ENCODE data around the gene TSHZ1. TPM values are rescaled to one million over a fixed set of nuclear protein-coding genes. Genes with fewer than 3 reads are reported as not detected.

The TSHZ1 gene
- total RNA-seq, 1 experiment from 2014 or later: 7.4 TPM

DNA sequence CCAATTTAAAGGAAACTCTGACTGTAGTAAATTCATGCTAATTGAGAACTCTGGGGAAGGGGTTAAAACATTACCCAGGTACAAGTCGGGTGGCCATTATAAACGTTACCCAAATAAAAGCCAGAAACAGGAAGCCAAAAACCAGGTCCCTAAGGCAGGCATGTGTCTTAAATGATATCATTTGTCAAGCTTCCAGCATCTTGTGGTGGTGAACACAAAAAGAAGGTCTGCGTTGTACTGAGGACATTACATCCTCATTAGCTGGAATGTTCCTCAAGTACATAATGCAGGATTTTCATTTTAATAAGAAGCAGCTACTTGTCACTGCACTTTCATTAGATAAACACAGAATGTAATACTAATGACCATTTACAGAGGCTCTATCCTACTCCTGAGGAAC, 12.6 kb upstream of the TSHZ1 start:
- no peak overlapping the region for H3K4me3 ChIP-seq
- no peaks in the 10 kb centered on the region for H3K9me2 ChIP-seq (ENCODE audit: insufficient read depth)
- H4K20me1 ChIP-seq (ENCODE audit: insufficient read depth): 0 out of 2 replicates have a peak, but pooled peaks cover 4% of the 10 kb centered on the region
- no peaks in the 10 kb centered on the region for H3K4me1 ChIP-seq (replicated peaks; ENCODE audit: insufficient read depth)
- no peaks in the 10 kb centered on the region for H3F3A ChIP-seq (ENCODE audit: insufficient read depth, low read depth)
- DNase-seq: no peak
- no peak overlapping the region for H3K27ac ChIP-seq
- intact Hi-C loops (cut with micrococcal nuclease; ENCODE audit: unreplicated experiment): no loop called here
- CTCF ChIA-PET: no interaction called here
- no TSS peak for BruUV-seq (replicated peaks)
- no peaks in the 10 kb centered on the region for H3K27me3 ChIP-seq (ENCODE audit: insufficient read depth, low read depth)
- H3K79me2 ChIP-seq (ENCODE audit: low read depth): peaks cover 3% of the 10 kb centered on the region; the same call in 1 of the 2 replicates
- no peak overlapping the region for H3K4me2 ChIP-seq
- H3K36me3 ChIP-seq (ENCODE audit: low read depth): peaks cover 9% of the 10 kb centered on the region; the same call in 1 of the 2 replicates
- no peaks in the 10 kb centered on the region for H3K9me3 ChIP-seq (ENCODE audit: insufficient read depth, low read depth)
- H2AFZ ChIP-seq: no peak overlapping the region
- TF ChIP-seq EZH2 (IDR thresholded peaks at IDR 0.05; ENCODE audit: low read depth): no peak
- TF ChIP-seq, protein P1, sequence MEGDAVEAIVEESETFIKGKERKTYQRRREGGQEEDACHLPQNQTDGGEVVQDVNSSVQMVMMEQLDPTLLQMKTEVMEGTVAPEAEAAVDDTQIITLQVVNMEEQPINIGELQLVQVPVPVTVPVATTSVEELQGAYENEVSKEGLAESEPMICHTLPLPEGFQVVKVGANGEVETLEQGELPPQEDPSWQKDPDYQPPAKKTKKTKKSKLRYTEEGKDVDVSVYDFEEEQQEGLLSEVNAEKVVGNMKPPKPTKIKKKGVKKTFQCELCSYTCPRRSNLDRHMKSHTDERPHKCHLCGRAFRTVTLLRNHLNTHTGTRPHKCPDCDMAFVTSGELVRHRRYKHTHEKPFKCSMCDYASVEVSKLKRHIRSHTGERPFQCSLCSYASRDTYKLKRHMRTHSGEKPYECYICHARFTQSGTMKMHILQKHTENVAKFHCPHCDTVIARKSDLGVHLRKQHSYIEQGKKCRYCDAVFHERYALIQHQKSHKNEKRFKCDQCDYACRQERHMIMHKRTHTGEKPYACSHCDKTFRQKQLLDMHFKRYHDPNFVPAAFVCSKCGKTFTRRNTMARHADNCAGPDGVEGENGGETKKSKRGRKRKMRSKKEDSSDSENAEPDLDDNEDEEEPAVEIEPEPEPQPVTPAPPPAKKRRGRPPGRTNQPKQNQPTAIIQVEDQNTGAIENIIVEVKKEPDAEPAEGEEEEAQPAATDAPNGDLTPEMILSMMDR (conservative IDR thresholded peaks at IDR 0.05): no peak
- POLR2A ChIA-PET (ENCODE audit: unreplicated experiment): no interaction called here

DNA sequence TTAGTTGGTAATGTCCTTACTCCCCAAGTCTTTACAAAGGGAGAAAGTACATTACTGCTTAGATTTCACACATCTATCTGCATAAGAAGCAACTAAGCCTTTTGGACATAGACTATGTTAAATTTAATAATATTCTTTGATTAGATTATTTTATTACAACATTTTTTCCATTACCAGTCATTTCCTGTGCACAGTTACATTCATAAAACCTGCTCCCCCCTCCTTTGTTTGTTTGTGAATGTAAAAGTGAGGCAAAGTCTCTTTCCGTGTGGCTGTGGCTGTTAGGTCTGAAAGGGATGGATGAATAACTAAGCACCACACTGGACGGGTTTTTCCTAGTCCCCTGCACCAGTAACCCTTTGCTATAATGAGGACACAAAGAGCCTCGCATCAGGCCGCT, 11.3 kb upstream of the TSHZ1 start:
- peaks cover 9% of the 10 kb centered on the region; the same call in 1 of the 2 replicates for H3K36me3 ChIP-seq (ENCODE audit: low read depth)
- no TSS peak for BruUV-seq (replicated peaks)
- intact Hi-C loops (cut with micrococcal nuclease; ENCODE audit: unreplicated experiment): no loop called here

DNA sequence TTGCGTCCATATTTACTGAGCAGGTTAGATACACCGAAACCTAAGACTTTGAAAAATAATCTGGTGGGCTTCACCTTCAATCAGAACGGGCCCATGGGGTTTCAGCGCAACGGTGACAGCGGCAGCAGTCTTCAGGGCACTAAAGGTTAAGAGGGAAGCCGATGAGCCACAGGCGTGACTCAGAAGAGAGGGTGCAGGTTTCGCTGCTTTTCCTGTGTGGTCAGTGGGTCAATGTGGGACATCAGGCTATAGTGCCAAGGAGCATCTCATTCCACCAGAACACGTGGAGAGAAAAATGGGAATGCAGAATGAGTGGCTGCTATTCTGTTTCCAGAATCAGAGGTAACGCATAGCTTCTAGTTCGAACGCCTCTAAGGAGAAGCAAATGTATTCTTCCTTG, 10.5 kb upstream of the TSHZ1 start:
- no peak overlapping the region for H3K4me3 ChIP-seq
- H3F3A ChIP-seq (ENCODE audit: insufficient read depth, low read depth): no peaks in the 10 kb centered on the region
- no TSS peak for BruUV-seq (replicated peaks)
- no peaks in the 10 kb centered on the region for H3K9me3 ChIP-seq (ENCODE audit: insufficient read depth, low read depth)
- ChIA-PET POLR2A (ENCODE audit: unreplicated experiment) (interaction anchor here (0.6 kb wide), 1 partner anchor 115 kb away, joined by 5 read pairs; no protein-coding TSS in a partner anchor), CTCF (no interaction called here)
- no peaks in the 10 kb centered on the region for H3K27me3 ChIP-seq (ENCODE audit: insufficient read depth, low read depth)
- H4K20me1 ChIP-seq (ENCODE audit: insufficient read depth): peaks cover 11% of the 10 kb centered on the region; the same call in 1 of the 2 replicates
- H3K9me2 ChIP-seq (ENCODE audit: insufficient read depth): no peaks in the 10 kb centered on the region
- H3K27ac ChIP-seq: no peak overlapping the region
- TF ChIP-seq, protein P1 (conservative IDR thresholded peaks at IDR 0.05): no peak
- intact Hi-C loops (cut with micrococcal nuclease; ENCODE audit: unreplicated experiment): no loop called here
- H3K4me2 ChIP-seq: no peak overlapping the region
- H3K36me3 ChIP-seq (ENCODE audit: low read depth): peaks cover 9% of the 10 kb centered on the region; the same call in 1 of the 2 replicates
- H3K79me2 ChIP-seq (ENCODE audit: low read depth): peaks cover 21% of the 10 kb centered on the region
- no peak for DNase-seq
- H2AFZ ChIP-seq: no peak overlapping the region
- H3K4me1 ChIP-seq (replicated peaks; ENCODE audit: insufficient read depth): no peaks in the 10 kb centered on the region

More for the DNA sequence above, 11.3 kb upstream of the TSHZ1 start:
- no peak for DNase-seq
- POLR2A ChIA-PET (ENCODE audit: unreplicated experiment): no interaction called here
- CTCF ChIA-PET: no interaction called here
- no peaks in the 10 kb centered on the region for H3K4me1 ChIP-seq (replicated peaks; ENCODE audit: insufficient read depth)
- no peaks in the 10 kb centered on the region for H3K9me2 ChIP-seq (ENCODE audit: insufficient read depth)
- no peaks in the 10 kb centered on the region for H3K9me3 ChIP-seq (ENCODE audit: insufficient read depth, low read depth)
- H3K4me3 ChIP-seq: no peak overlapping the region
- peaks cover 16% of the 10 kb centered on the region for H3K79me2 ChIP-seq (ENCODE audit: low read depth)
- TF ChIP-seq EZH2 (IDR thresholded peaks at IDR 0.05; ENCODE audit: low read depth): no peak
- no peak overlapping the region for H3K4me2 ChIP-seq
- H3K27ac ChIP-seq: no peak overlapping the region
- H4K20me1 ChIP-seq (ENCODE audit: insufficient read depth): peaks cover 11% of the 10 kb centered on the region; the same call in 1 of the 2 replicates
- H2AFZ ChIP-seq: no peak overlapping the region
- no peaks in the 10 kb centered on the region for H3F3A ChIP-seq (ENCODE audit: insufficient read depth, low read depth)
- H3K27me3 ChIP-seq (ENCODE audit: insufficient read depth, low read depth): no peaks in the 10 kb centered on the region

Data from PC-9 (cell line).